K562 (cell line): ENCODE data around the gene RPS6KA6. TPM values are rescaled to one million over a fixed set of nuclear protein-coding genes. Genes with fewer than 3 reads are reported as not detected.

Experiments used
- ATAC-seq: fragments of 200-7000 bp; cut with Tn5 transposase; 3 replicates; pipeline ENCODE4 v1.9.1; 2020; ENCODE audit warnings: moderate library complexity
- BruUV-seq: library from RNA; stranded (reverse); fragments of 400-500 nt; replicated peaks from 2 replicates; lab custom pipeline; 2021; lab: Mats Ljungman, UMichigan
- CTCF ChIA-PET: fragments of 300-600 bp; formaldehyde crosslinking; extraction: SDS; loops from one replicate; lab custom pipeline; 2021; ENCODE audit warnings: low intra/inter-chr PET ratio; lab: Yijun Ruan, JAX
- POLR2A ChIA-PET: fragments of 300-600, 350-650 bp; sonication (Branson Sonifier 250); formaldehyde crosslinking; extraction: SDS; loops from one replicate; lab custom pipeline; 2021; ENCODE audit warnings: antibody characterized with exemption, inconsistent platforms; lab: Yijun Ruan, JAX
- DNase-seq, 4 experiments: peaks; one replicate each; pipeline versions ENCODE4 v3.0.0 to v3.0.0-alpha.2; 2011 to 2018; ENCODE audit warnings: low spot score in 3 of 4, mixed read lengths in 3 of 4; ENCODE audit errors: extremely low read depth in 1 of 4
- FAIRE-seq: peaks from 2 replicates; lab custom pipeline; 2011; peaks lifted over from hg19 to GRCh38; lab: Jason Lieb, UNC
- H2AFZ ChIP-seq: 2 replicates; pipeline ENCODE4 v1.6.0; 2011; ENCODE audit warnings: low read depth, low read length, control low read depth, inconsistent platforms
- H3K27ac ChIP-seq: fragments of 200-600 bp; 3 replicates; pipeline ENCODE4 v1.8.0; 2011; ENCODE audit warnings: low read depth, mild to moderate bottlenecking, control low read depth, inconsistent platforms, low read length, moderate library complexity, mixed read lengths; ENCODE audit errors: extremely low read depth
- H3K27me3 ChIP-seq, 2 experiments: fragments of 300-600 bp in 1 of 2; 2 replicates in 1 of 2; 3 replicates in 1 of 2; pipeline versions ENCODE4 v1.6.0 to v1.8.0; 2011; ENCODE audit warnings: inconsistent platforms in 2 of 2, low read length in 2 of 2, mild to moderate bottlenecking in 1 of 2, mixed read lengths in 1 of 2, moderate library complexity in 1 of 2; ENCODE audit not compliant: control insufficient read depth in 2 of 2, insufficient read depth in 2 of 2
- H3K36me3 ChIP-seq: fragments of 300-600 bp; 3 replicates; pipeline ENCODE4 v1.8.0; 2011; ENCODE audit warnings: mild to moderate bottlenecking, low read length, inconsistent platforms; ENCODE audit not compliant: control insufficient read depth, insufficient read depth
- H3K4me1 ChIP-seq, 2 experiments: fragments of 200-600 bp in 1 of 2; replicated peaks in 1 of 2; 2 replicates in 1 of 2; 3 replicates in 1 of 2; pipeline versions ENCODE4 v1.5.1 to v1.8.0; 2011; ENCODE audit warnings: inconsistent platforms in 2 of 2, low read length in 2 of 2, mild to moderate bottlenecking in 1 of 2, mixed read lengths in 1 of 2, moderate library complexity in 1 of 2; ENCODE audit not compliant: control insufficient read depth in 2 of 2, insufficient read depth in 2 of 2
- H3K4me2 ChIP-seq: 2 replicates; pipeline ENCODE4 v1.6.1; 2011; ENCODE audit warnings: low read length, control low read depth, inconsistent platforms, mixed read lengths; ENCODE audit not compliant: insufficient read depth
- H3K4me3 ChIP-seq: fragments of 200-600 bp; sonication (generic), shearing (Covaris generic); 2 replicates; pipeline ENCODE4 v1.5.1; 2016; ENCODE audit warnings: control low read depth, inconsistent platforms
- H3K79me2 ChIP-seq: fragments of 200-600 bp; 3 replicates; pipeline ENCODE4 v1.8.0; 2011; ENCODE audit warnings: low read length, inconsistent platforms; ENCODE audit not compliant: control insufficient read depth, insufficient read depth
- H3K9ac ChIP-seq, 2 experiments: 2 replicates each; pipeline versions ENCODE4 v1.6.0 to v1.6.1; 2011; ENCODE audit warnings: low read depth in 2 of 2, low read length in 2 of 2, control low read depth in 1 of 2, inconsistent platforms in 1 of 2, mild to moderate bottlenecking in 1 of 2, mixed read lengths in 1 of 2; ENCODE audit not compliant: insufficient read depth in 1 of 2
- H3K9me1 ChIP-seq: one replicate; pipeline ENCODE4 v1.6.0; 2011; ENCODE audit warnings: inconsistent platforms, mild to moderate bottlenecking, low read length, moderate library complexity; ENCODE audit not compliant: control insufficient read depth, insufficient read depth
- H3K9me3 ChIP-seq: replicated peaks from 2 replicates; pipeline ENCODE4 v1.5.1; 2011; ENCODE audit warnings: low read depth, low read length, inconsistent platforms; ENCODE audit not compliant: control insufficient read depth, insufficient read depth
- H4K20me1 ChIP-seq: replicated peaks from 2 replicates; pipeline ENCODE4 v1.6.1; 2011; ENCODE audit warnings: low read length, inconsistent platforms, mixed read lengths; ENCODE audit not compliant: control insufficient read depth, insufficient read depth
- HSF4 ChIP-seq: fragments of 250-450 bp; sonication (Bioruptor Pico); IDR thresholded peaks from 2 replicates; pipeline ENCODE4 v2.1.2; 2022; ENCODE audit warnings: mild to moderate bottlenecking, moderate library complexity, borderline replicate concordance
- KLF10 ChIP-seq: fragments of 250-450 bp; sonication (Bioruptor Pico); IDR thresholded peaks from 2 replicates; pipeline ENCODE4 v1.6.1; 2021; ENCODE audit warnings: matching md5 sums
- TRIM25 ChIP-seq: fragments of 450-650 bp; IDR thresholded peaks from 2 replicates; pipeline ENCODE4 v1.7.0; 2016; ENCODE audit warnings: borderline replicate concordance
- ZNF75A ChIP-seq: fragments of 450-650 bp; formaldehyde crosslinking; IDR thresholded peaks from 2 replicates; pipeline ENCODE4 v1.4.0; 2020; ENCODE audit warnings: mild to moderate bottlenecking
- WGBS: fragments of 100-300 bp; shearing (Covaris generic); methylation state at CpG from one replicate; pipeline ENCODE4 v1.1.6; 2016; ENCODE audit warnings: low coverage, mixed read lengths; ENCODE audit not compliant: insufficient coverage; ENCODE audit errors: missing lambda C conversion rate; 5-methylcytosine and 5-hydroxymethylcytosine counted together
- in situ Hi-C: fragments of 300-500 bp; cut with MboI; formaldehyde crosslinking; loops from 4 replicates; pipeline ENCODE4 v1.15.0; 2018; ENCODE audit warnings: inconsistent platforms, mixed read lengths
- intact Hi-C: fragments of 100-400 bp; cut with micrococcal nuclease; formaldehyde crosslinking; loops from 2 replicates; pipeline ENCODE4 v1.14.2; 2022
- polyA plus RNA-seq, 8 experiments: library from polyadenylated mRNA; depleted of rRNA in 4 of 8; stranded (reverse) in 5 of 8; unstranded in 3 of 8; fragments of >200 nt; fragmentation: Nextera tagmentation in 2 of 8; fragmentation: Illumina TruSeq in 1 of 8; extraction: Ambion mirVana in 2 of 8; extraction: Trizol in 1 of 8; gene quantifications; 2 replicates each; pipeline versions ENCODE4 v1.2.1 to v1.2.3, GENCODE V29; 2011 to 2014; ENCODE audit warnings: inconsistent platforms in 1 of 8, missing spikeins in 1 of 8
- total RNA-seq, 7 experiments: library from RNA; depleted of rRNA in 6 of 7; stranded (reverse); fragments of >200 nt in 6 of 7; fragmentation: Illumina TruSeq in 2 of 7; extraction: Trizol in 2 of 7; gene quantifications; 2 replicates each; pipeline versions ENCODE4 v1.2.1 to v1.2.3, GENCODE V29; 2011 to 2021; ENCODE audit warnings: low replicate concordance in 1 of 7
- TF ChIP-seq, protein P1 (sequence below): sonication (generic); formaldehyde crosslinking; IDR thresholded peaks from 2 replicates; pipeline ENCODE4 v1.8.0; 2023; ENCODE audit warnings: mild to moderate bottlenecking, missing genetic modification reagents

Gene RPS6KA6
- total and polyA plus RNA-seq, 9 of the 15 experiments (the other 6 are each of a cell fraction or from before 2014, with no cell fraction given), result 0.11 TPM; not detected in 8

- no peak for TF ChIP-seq ZNF75A
- TF ChIP-seq, protein P1, sequence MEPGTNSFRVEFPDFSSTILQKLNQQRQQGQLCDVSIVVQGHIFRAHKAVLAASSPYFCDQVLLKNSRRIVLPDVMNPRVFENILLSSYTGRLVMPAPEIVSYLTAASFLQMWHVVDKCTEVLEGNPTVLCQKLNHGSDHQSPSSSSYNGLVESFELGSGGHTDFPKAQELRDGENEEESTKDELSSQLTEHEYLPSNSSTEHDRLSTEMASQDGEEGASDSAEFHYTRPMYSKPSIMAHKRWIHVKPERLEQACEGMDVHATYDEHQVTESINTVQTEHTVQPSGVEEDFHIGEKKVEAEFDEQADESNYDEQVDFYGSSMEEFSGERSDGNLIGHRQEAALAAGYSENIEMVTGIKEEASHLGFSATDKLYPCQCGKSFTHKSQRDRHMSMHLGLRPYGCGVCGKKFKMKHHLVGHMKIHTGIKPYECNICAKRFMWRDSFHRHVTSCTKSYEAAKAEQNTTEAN, result no peak
- no peak for TF ChIP-seq HSF4 (CRISPR knock-in tag)
- TF ChIP-seq TRIM25, result no peak
These were observed 378 bp upstream of the RPS6KA6 start (continued) for GRCh38 chrX:84188320-84188834.

GRCh38 chrX:84186603-84187532 is 1.1 kb downstream of the RPS6KA6 start:
- Histone ChIP-seq H3K36me3 (no peaks in the 10 kb centered on the region), H3K9me3 (no peaks in the 10 kb centered on the region), H3K9ac (no peak overlapping the region), H2AFZ (no peak overlapping the region), H3K27ac (no peak overlapping the region), H4K20me1 (no peaks in the 10 kb centered on the region), H3K27me3 (no peaks in the 10 kb centered on the region), H3K9me1 (no peaks in the 10 kb centered on the region), H3K4me2 (no peak overlapping the region), H3K4me3 (no peak overlapping the region), H3K79me2 (no peaks in the 10 kb centered on the region), H3K4me1 (no peaks in the 10 kb centered on the region)
- CTCF ChIA-PET, result no interaction called here
- FAIRE-seq, result no peak
- 1% methylated on average over 11 of the region's 28 CpGs for WGBS
- intact Hi-C loops, result no loop called here
- ATAC-seq, result no peak
- TF ChIP-seq KLF10 (CRISPR knock-in tag), result no peak
- in situ Hi-C loops, result no loop called here
- POLR2A ChIA-PET, result no interaction called here
- DNase-seq, result no peak
- no TSS peak for BruUV-seq
